Measurements from ENCODE around the gene SSPN. TPM values are rescaled to one million over a fixed set of nuclear protein-coding genes. Genes with fewer than 3 reads are reported as not detected.

SSPN gene
- total and polyA plus RNA-seq, 9 of the 15 experiments (the other 6 are each of a cell fraction or from before 2014, with no cell fraction given), result 0.40 TPM; not detected in 8

GRCh38 chr12:26274441-26275312 lies 79.3 kb downstream of the SSPN start (continued):
- TF ChIP-seq, protein P1, sequence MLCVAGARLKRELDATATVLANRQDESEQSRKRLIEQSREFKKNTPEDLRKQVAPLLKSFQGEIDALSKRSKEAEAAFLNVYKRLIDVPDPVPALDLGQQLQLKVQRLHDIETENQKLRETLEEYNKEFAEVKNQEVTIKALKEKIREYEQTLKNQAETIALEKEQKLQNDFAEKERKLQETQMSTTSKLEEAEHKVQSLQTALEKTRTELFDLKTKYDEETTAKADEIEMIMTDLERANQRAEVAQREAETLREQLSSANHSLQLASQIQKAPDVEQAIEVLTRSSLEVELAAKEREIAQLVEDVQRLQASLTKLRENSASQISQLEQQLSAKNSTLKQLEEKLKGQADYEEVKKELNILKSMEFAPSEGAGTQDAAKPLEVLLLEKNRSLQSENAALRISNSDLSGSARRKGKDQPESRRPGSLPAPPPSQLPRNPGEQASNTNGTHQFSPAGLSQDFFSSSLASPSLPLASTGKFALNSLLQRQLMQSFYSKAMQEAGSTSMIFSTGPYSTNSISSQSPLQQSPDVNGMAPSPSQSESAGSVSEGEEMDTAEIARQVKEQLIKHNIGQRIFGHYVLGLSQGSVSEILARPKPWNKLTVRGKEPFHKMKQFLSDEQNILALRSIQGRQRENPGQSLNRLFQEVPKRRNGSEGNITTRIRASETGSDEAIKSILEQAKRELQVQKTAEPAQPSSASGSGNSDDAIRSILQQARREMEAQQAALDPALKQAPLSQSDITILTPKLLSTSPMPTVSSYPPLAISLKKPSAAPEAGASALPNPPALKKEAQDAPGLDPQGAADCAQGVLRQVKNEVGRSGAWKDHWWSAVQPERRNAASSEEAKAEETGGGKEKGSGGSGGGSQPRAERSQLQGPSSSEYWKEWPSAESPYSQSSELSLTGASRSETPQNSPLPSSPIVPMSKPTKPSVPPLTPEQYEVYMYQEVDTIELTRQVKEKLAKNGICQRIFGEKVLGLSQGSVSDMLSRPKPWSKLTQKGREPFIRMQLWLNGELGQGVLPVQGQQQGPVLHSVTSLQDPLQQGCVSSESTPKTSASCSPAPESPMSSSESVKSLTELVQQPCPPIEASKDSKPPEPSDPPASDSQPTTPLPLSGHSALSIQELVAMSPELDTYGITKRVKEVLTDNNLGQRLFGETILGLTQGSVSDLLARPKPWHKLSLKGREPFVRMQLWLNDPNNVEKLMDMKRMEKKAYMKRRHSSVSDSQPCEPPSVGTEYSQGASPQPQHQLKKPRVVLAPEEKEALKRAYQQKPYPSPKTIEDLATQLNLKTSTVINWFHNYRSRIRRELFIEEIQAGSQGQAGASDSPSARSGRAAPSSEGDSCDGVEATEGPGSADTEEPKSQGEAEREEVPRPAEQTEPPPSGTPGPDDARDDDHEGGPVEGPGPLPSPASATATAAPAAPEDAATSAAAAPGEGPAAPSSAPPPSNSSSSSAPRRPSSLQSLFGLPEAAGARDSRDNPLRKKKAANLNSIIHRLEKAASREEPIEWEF (CRISPR knock-in tag; IDR thresholded peaks at IDR 0.05), result 0 out of 2 replicates have a peak, but pooled peaks have one; percentile 68
- TF ChIP-seq PHF8 (IDR thresholded peaks at IDR 0.05; ENCODE audit: borderline replicate concordance, low read length) (peak; percentile 63), RNF2 (IDR thresholded peaks at IDR 0.05) (peak; percentile 91), ZNF197 (CRISPR knock-in tag; IDR thresholded peaks at IDR 0.05; ENCODE audit: low read depth) (peak; percentile 63; the same call in 1 of the 2 replicates), DNMT1 (IDR thresholded peaks at IDR 0.05) (no peak), ZNF165 (CRISPR knock-in tag; IDR thresholded peaks at IDR 0.05; ENCODE audit: borderline replicate concordance) (0 out of 2 replicates have a peak, but pooled peaks have one; percentile 16), LARP7 (IDR thresholded peaks at IDR 0.05) (no peak), ZNF79 (CRISPR knock-in tag; IDR thresholded peaks at IDR 0.05; ENCODE audit: low read depth) (no peak; the same call in 1 of the 2 replicates), ETS2 (tag; IDR thresholded peaks at IDR 0.05; ENCODE audit: borderline replicate concordance, poor library complexity, severe bottlenecking) (no peak), HCFC1 (IDR thresholded peaks at IDR 0.05; ENCODE audit: low read depth, low read length) (0 out of 2 replicates have a peak, but pooled peaks have one; percentile 9), SIX5 (IDR thresholded peaks at IDR 0.05; ENCODE audit: borderline replicate concordance in 1 of 2, insufficient read depth in 1 of 2, low read depth in 1 of 2, low read length in 2 of 2) (no peak), TCF3 (CRISPR knock-in tag; IDR thresholded peaks at IDR 0.05) (peak; percentile 71), ZNF12 (CRISPR knock-in tag; IDR thresholded peaks at IDR 0.05) (no peak), CC2D1A (IDR thresholded peaks at IDR 0.05) (no peak; the same call in 1 of the 2 replicates), IRF1 (CRISPR knock-in tag; IDR thresholded peaks at IDR 0.05; ENCODE audit: borderline replicate concordance) (no peak)
- TF ChIP-seq, protein P2, sequence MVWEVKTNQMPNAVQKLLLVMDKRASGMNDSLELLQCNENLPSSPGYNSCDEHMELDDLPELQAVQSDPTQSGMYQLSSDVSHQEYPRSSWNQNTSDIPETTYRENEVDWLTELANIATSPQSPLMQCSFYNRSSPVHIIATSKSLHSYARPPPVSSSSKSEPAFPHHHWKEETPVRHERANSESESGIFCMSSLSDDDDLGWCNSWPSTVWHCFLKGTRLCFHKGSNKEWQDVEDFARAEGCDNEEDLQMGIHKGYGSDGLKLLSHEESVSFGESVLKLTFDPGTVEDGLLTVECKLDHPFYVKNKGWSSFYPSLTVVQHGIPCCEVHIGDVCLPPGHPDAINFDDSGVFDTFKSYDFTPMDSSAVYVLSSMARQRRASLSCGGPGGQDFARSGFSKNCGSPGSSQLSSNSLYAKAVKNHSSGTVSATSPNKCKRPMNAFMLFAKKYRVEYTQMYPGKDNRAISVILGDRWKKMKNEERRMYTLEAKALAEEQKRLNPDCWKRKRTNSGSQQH (CRISPR knock-in tag; IDR thresholded peaks at IDR 0.05), result no peak
- TF ChIP-seq, protein P3, sequence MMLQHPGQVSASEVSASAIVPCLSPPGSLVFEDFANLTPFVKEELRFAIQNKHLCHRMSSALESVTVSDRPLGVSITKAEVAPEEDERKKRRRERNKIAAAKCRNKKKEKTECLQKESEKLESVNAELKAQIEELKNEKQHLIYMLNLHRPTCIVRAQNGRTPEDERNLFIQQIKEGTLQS (IDR thresholded peaks at IDR 0.05), result peak; percentile 98
- TF ChIP-seq, protein P3 (CRISPR knock-in tag; conservative IDR thresholded peaks at IDR 0.05), result peak; percentile 92; the same call in 1 of the 2 replicates

All from K562 (cell line).